ENCODE measurements around the gene POPDC2.

Gene POPDC2

GRCh38 chr3:119628816-119629445 lies 31.5 kb downstream of the POPDC2 start:
- Histone ChIP-seq H3K27me3 (ENCODE audit: low read depth) (no peaks in the 10 kb centered on the region), H3K9me3 (no peaks in the 10 kb centered on the region), H3K4me3 (no peak overlapping the region), H3K4me1 (no peaks in the 10 kb centered on the region), H3K36me3 (replicated peaks) (no peaks in the 10 kb centered on the region)
- in situ Hi-C loops (cut with MboI; ENCODE audit: low sequenced_read_pairs), result no loop called here
- DNase-seq (ENCODE audit: low spot score in 2 of 2), result no peak

- Histone ChIP-seq H3K4me1 (no peaks in the 10 kb centered on the region), H3K36me3 (replicated peaks) (no peaks in the 10 kb centered on the region), H3K9me3 (no peaks in the 10 kb centered on the region), H3K4me3 (no peak overlapping the region), H3K27me3 (ENCODE audit: low read depth) (no peaks in the 10 kb centered on the region)
- in situ Hi-C loops (cut with MboI; ENCODE audit: low sequenced_read_pairs), result no loop called here
- DNase-seq (ENCODE audit: low spot score in 2 of 2), result no peak
Observed at GRCh38 chr3:119628390-119628789, 32.0 kb downstream of the POPDC2 start.

GRCh38 chr3:119627461-119627860 lies 32.9 kb downstream of the POPDC2 start:
- no peaks in the 10 kb centered on the region for H3K4me1 ChIP-seq
- no peaks in the 10 kb centered on the region for H3K9me3 ChIP-seq
- H3K27me3 ChIP-seq (ENCODE audit: low read depth), result no peaks in the 10 kb centered on the region
- DNase-seq (ENCODE audit: low spot score in 2 of 2), result no peak
- H3K4me3 ChIP-seq, result no peak overlapping the region
- in situ Hi-C loops (cut with MboI; ENCODE audit: low sequenced_read_pairs), result no loop called here
- H3K36me3 ChIP-seq (replicated peaks), result no peaks in the 10 kb centered on the region

- no peak for DNase-seq (ENCODE audit: low spot score in 2 of 2)
- Histone ChIP-seq H3K4me3 (no peak overlapping the region), H3K36me3 (replicated peaks) (no peaks in the 10 kb centered on the region), H3K4me1 (no peaks in the 10 kb centered on the region), H3K27me3 (ENCODE audit: low read depth) (no peaks in the 10 kb centered on the region), H3K9me3 (no peaks in the 10 kb centered on the region)
- in situ Hi-C loops (cut with MboI; ENCODE audit: low sequenced_read_pairs), result no loop called here
Observed at GRCh38 chr3:119626196-119626595, 34.2 kb downstream of the POPDC2 start.

GRCh38 chr3:119625451-119626153 lies 34.8 kb downstream of the POPDC2 start:
- H3K4me3 ChIP-seq, result no peak overlapping the region
- no peaks in the 10 kb centered on the region for H3K27me3 ChIP-seq (ENCODE audit: low read depth)
- H3K4me1 ChIP-seq, result no peaks in the 10 kb centered on the region
- H3K36me3 ChIP-seq (replicated peaks), result no peaks in the 10 kb centered on the region
- in situ Hi-C loops (cut with MboI; ENCODE audit: low sequenced_read_pairs), result no loop called here
- no peak for DNase-seq (ENCODE audit: low spot score in 2 of 2)
- H3K9me3 ChIP-seq, result no peaks in the 10 kb centered on the region

GRCh38 chr3:119624002-119624720 lies 36.2 kb downstream of the POPDC2 start:
- in situ Hi-C loops (cut with MboI; ENCODE audit: low sequenced_read_pairs), result no loop called here
- Histone ChIP-seq H3K4me1 (no peaks in the 10 kb centered on the region), H3K9me3 (no peaks in the 10 kb centered on the region), H3K36me3 (replicated peaks) (no peaks in the 10 kb centered on the region), H3K4me3 (no peak overlapping the region), H3K27me3 (ENCODE audit: low read depth) (no peaks in the 10 kb centered on the region)
- DNase-seq (ENCODE audit: low spot score in 2 of 2), result no peak

GRCh38 chr3:119620899-119621298 lies 39.5 kb downstream of the POPDC2 start:
- H3K9me3 ChIP-seq, result no peaks in the 10 kb centered on the region
- H3K27me3 ChIP-seq (ENCODE audit: low read depth), result no peaks in the 10 kb centered on the region
- in situ Hi-C loops (cut with MboI; ENCODE audit: low sequenced_read_pairs), result no loop called here
- no peaks in the 10 kb centered on the region for H3K4me1 ChIP-seq
- no peaks in the 10 kb centered on the region for H3K36me3 ChIP-seq (replicated peaks)
- DNase-seq (ENCODE audit: low spot score in 2 of 2), result no peak
- no peak overlapping the region for H3K4me3 ChIP-seq

GRCh38 chr3:119619094-119619493 lies 41.3 kb downstream of the POPDC2 start:
- in situ Hi-C loops (cut with MboI; ENCODE audit: low sequenced_read_pairs), result no loop called here
- Histone ChIP-seq H3K9me3 (no peaks in the 10 kb centered on the region), H3K36me3 (replicated peaks) (no peaks in the 10 kb centered on the region), H3K4me1 (no peaks in the 10 kb centered on the region), H3K4me3 (no peak overlapping the region), H3K27me3 (ENCODE audit: low read depth) (no peaks in the 10 kb centered on the region)
- no peak for DNase-seq (ENCODE audit: low spot score in 2 of 2)

- Histone ChIP-seq H3K9me3 (no peaks in the 10 kb centered on the region), H3K4me1 (no peaks in the 10 kb centered on the region), H3K36me3 (replicated peaks) (no peaks in the 10 kb centered on the region), H3K4me3 (no peak overlapping the region), H3K27me3 (ENCODE audit: low read depth) (no peaks in the 10 kb centered on the region)
- in situ Hi-C loops (cut with MboI; ENCODE audit: low sequenced_read_pairs), result no loop called here
- no peak for DNase-seq (ENCODE audit: low spot score in 2 of 2)
Observed at GRCh38 chr3:119616056-119616455, 44.3 kb downstream of the POPDC2 start.

GRCh38 chr3:119613872-119614271 lies 46.5 kb downstream of the POPDC2 start:
- no peak for DNase-seq (ENCODE audit: low spot score in 2 of 2)
- in situ Hi-C loops (cut with MboI; ENCODE audit: low sequenced_read_pairs), result no loop called here

GRCh38 chr3:119613201-119613600 lies 47.2 kb downstream of the POPDC2 start:
- H3K27me3 ChIP-seq (ENCODE audit: low read depth), result no peaks in the 10 kb centered on the region
- H3K36me3 ChIP-seq (replicated peaks), result no peaks in the 10 kb centered on the region
- no peak for DNase-seq (ENCODE audit: low spot score in 2 of 2)
- no peak overlapping the region for H3K4me3 ChIP-seq
- in situ Hi-C loops (cut with MboI; ENCODE audit: low sequenced_read_pairs), result no loop called here
- H3K4me1 ChIP-seq, result peaks cover 8% of the 10 kb centered on the region
- no peaks in the 10 kb centered on the region for H3K9me3 ChIP-seq

More at GRCh38 chr3:119613872-119614271, 46.5 kb downstream of the POPDC2 start:
- Histone ChIP-seq H3K9me3 (no peaks in the 10 kb centered on the region), H3K36me3 (replicated peaks) (no peaks in the 10 kb centered on the region), H3K4me1 (peaks cover 1% of the 10 kb centered on the region), H3K27me3 (ENCODE audit: low read depth) (no peaks in the 10 kb centered on the region), H3K4me3 (no peak overlapping the region)

- Histone ChIP-seq H3K4me1 (peaks cover 11% of the 10 kb centered on the region), H3K4me3 (no peak overlapping the region), H3K27me3 (ENCODE audit: low read depth) (no peaks in the 10 kb centered on the region), H3K36me3 (replicated peaks) (no peaks in the 10 kb centered on the region), H3K9me3 (no peaks in the 10 kb centered on the region)
- in situ Hi-C loops (cut with MboI; ENCODE audit: low sequenced_read_pairs), result no loop called here
- DNase-seq (ENCODE audit: low spot score in 2 of 2), result no peak
Observed at GRCh38 chr3:119611664-119612063, 48.7 kb downstream of the POPDC2 start.

- DNase-seq (ENCODE audit: low spot score in 2 of 2), result no peak
- no peaks in the 10 kb centered on the region for H3K36me3 ChIP-seq (replicated peaks)
- in situ Hi-C loops (cut with MboI; ENCODE audit: low sequenced_read_pairs), result no loop called here
- no peaks in the 10 kb centered on the region for H3K9me3 ChIP-seq
- H3K27me3 ChIP-seq (ENCODE audit: low read depth), result no peaks in the 10 kb centered on the region
- peaks cover 11% of the 10 kb centered on the region for H3K4me1 ChIP-seq
- H3K4me3 ChIP-seq, result no peak overlapping the region
Observed at GRCh38 chr3:119609301-119609700, 51.1 kb downstream of the POPDC2 start.

- no peaks in the 10 kb centered on the region for H3K27me3 ChIP-seq (ENCODE audit: low read depth)
- in situ Hi-C loops (cut with MboI; ENCODE audit: low sequenced_read_pairs), result no loop called here
- no peaks in the 10 kb centered on the region for H3K9me3 ChIP-seq
- H3K4me1 ChIP-seq, result peaks cover 15% of the 10 kb centered on the region
- no peaks in the 10 kb centered on the region for H3K36me3 ChIP-seq (replicated peaks)
- no peak overlapping the region for H3K4me3 ChIP-seq
- peak; percentile 25 to 52 for DNase-seq (ENCODE audit: low spot score in 2 of 2)
Observed at GRCh38 chr3:119608405-119609000, 51.9 kb downstream of the POPDC2 start.
